ENCODE results near the gene CEP131. TPM values are rescaled to one million over a fixed set of nuclear protein-coding genes. Genes with fewer than 3 reads are reported as not detected.

CEP131 gene
- total and polyA plus RNA-seq, 8 donors: 4.8 to 75.0 (median 12.1) TPM

- intact Hi-C loops (cut with DNase I; ENCODE audit: low total_unique reads): no loop called here
- H3K9me3 ChIP-seq: no peaks in the 10 kb centered on the region
- H3K27me3 ChIP-seq: no peaks in the 10 kb centered on the region
- 96 to 99% (median 97%) methylated on average over 20 to 22 of the region's 22 CpGs for WGBS, 5 donors
- peaks cover 65 to 100% (median 94%) of the 10 kb centered on the region in 4 donors for H3K36me3 ChIP-seq
- H3K4me3 ChIP-seq: no peak overlapping the region
- no peak overlapping the region for H3K27ac ChIP-seq
- no peak for DNase-seq
- H3K4me1 ChIP-seq: no peaks in the 10 kb centered on the region
- no peak for TF ChIP-seq EP300 (IDR thresholded peaks at IDR 0.05)
- no peak for TF ChIP-seq POLR2A (IDR thresholded peaks at IDR 0.05)
- TF ChIP-seq CTCF (IDR thresholded peaks at IDR 0.05): no peak
- TF ChIP-seq POLR2AphosphoS5 (IDR thresholded peaks at IDR 0.05): no peak
Measured at GRCh38 chr17:81265576-81265975, 42.8 kb upstream of the CEP131 start.

GRCh38 chr17:81264640-81265039 lies 41.9 kb upstream of the CEP131 start:
- no peak for DNase-seq
- no peaks in the 10 kb centered on the region for H3K9me3 ChIP-seq
- TF ChIP-seq CTCF (IDR thresholded peaks at IDR 0.05) (no peak), POLR2AphosphoS5 (IDR thresholded peaks at IDR 0.05) (no peak), POLR2A (IDR thresholded peaks at IDR 0.05) (no peak), EP300 (IDR thresholded peaks at IDR 0.05) (no peak)
- H3K36me3 ChIP-seq: peaks cover 65 to 100% (median 94%) of the 10 kb centered on the region in 4 donors
- H3K4me1 ChIP-seq: no peaks in the 10 kb centered on the region
- intact Hi-C loops (cut with DNase I; ENCODE audit: low total_unique reads): no loop called here
- no peak overlapping the region for H3K27ac ChIP-seq
- H3K27me3 ChIP-seq: no peaks in the 10 kb centered on the region
- no peak overlapping the region for H3K4me3 ChIP-seq
- 93 to 97% (median 94%) methylated on average over 6 to 12 of the region's 12 CpGs for WGBS, 5 donors

DNA sequence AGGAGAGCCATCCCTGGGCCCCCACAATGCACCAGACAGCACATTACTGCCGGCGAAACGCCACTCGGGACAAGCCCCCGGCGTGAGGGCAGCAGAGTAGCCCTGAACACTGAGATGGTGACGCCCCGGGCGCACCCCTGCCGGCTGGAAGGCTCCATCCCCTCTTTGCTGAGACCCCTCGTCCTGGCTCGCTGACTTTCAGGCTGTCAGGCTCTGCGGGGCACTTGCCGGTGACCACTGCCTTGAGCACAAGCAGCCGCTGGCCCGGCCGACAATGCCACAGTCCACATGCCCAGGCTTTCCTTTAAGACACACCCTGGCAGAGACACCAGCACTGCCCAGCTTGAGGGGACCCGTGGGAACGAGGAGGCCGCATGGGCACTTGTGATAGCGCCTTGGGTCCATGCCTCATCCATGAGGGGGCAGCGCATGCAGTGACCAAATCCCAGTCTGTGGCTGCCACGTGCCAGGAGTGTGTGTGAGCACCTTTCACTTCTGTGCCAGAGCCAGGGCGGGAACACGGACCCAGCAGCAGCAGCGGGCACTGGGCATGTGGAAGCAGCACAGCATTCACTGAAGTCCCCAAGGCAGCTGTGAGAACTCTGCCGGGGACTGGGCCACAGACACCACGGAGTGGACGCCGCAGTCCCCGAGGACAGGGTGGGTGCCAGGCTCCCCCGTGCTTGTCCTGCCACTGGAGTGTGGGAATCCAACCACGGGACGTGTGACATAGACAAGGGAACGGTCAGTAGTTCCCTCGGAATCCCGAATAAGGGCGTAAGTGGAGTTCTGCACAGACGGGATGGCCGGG lies 40.8 kb upstream of the CEP131 start:
- Histone ChIP-seq H3K9me3 (no peaks in the 10 kb centered on the region), H3K36me3 (peaks cover 69 to 100% (median 94%) of the 10 kb centered on the region in 4 donors), H3K27ac (no peak overlapping the region), H3K4me3 (no peak overlapping the region), H3K27me3 (no peaks in the 10 kb centered on the region), H3K4me1 (no peaks in the 10 kb centered on the region)
- whole genome bisulfite sequencing, 5 donors: 89 to 91% (median 90%) methylated on average over 24 to 40 of the region's 40 CpGs
- no peak for DNase-seq
- TF ChIP-seq POLR2AphosphoS5 (IDR thresholded peaks at IDR 0.05): no peak
- TF ChIP-seq CTCF (IDR thresholded peaks at IDR 0.05): no peak
- TF ChIP-seq EP300 (IDR thresholded peaks at IDR 0.05): no peak
- TF ChIP-seq POLR2A (IDR thresholded peaks at IDR 0.05): no peak
- intact Hi-C loops (cut with DNase I; ENCODE audit: low total_unique reads): no loop called here

DNA sequence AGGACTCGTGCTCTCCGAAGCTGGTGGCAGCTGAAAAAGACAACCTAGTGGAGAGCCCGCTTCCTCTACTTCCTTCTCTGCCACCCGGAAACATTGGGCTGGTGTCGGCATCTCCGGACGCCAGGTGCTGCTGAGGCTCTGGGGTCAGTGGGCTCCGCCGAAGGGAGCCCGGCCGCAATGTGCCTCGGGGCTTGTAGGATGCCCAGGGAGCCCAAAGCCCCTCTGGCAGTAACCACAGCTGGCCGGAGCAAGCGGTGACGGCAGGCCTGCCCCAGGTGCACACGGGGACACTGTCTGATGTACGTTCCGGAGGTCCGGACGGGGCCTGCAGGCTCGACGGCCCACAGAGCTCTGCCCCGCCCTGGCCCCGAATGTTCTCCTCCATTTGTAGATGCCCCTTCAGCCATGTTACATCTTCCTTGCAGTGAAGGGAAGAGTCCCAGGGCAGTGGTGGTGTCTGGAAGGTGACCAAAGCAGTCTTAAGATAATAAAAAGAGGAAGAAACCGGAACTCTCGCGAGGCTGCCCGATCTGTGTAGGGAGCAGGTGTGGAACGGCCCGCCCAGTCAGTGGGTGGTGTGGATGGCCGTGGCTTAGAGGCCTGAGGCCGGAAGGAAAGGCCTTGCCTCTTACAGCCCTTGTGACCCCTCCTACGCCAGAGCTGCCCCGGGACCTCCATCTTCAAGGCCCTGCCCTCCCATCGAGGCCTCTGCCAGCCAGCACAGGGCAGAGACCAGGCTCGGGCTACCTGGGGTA lies 39.0 kb upstream of the CEP131 start:
- 91 to 93% (median 92%) methylated on average over 30 to 36 of the region's 36 CpGs for WGBS, 5 donors
- Histone ChIP-seq H3K9me3 (no peaks in the 10 kb centered on the region), H3K27ac (no peak overlapping the region), H3K4me1 (peaks cover 0 to 2% (median 0%) of the 10 kb centered on the region in 4 donors), H3K27me3 (no peaks in the 10 kb centered on the region), H3K36me3 (peaks cover 80 to 100% (median 99%) of the 10 kb centered on the region in 4 donors), H3K4me3 (no peak overlapping the region)
- intact Hi-C loops (cut with DNase I; ENCODE audit: low total_unique reads): no loop called here
- DNase-seq: no peak
- TF ChIP-seq EP300 (IDR thresholded peaks at IDR 0.05): no peak
- TF ChIP-seq CTCF (IDR thresholded peaks at IDR 0.05): no peak
- no peak for TF ChIP-seq POLR2AphosphoS5 (IDR thresholded peaks at IDR 0.05)
- no peak for TF ChIP-seq POLR2A (IDR thresholded peaks at IDR 0.05)
